ENCODE results near the gene PRRG4. TPM values are rescaled to one million over a fixed set of nuclear protein-coding genes. Genes with fewer than 3 reads are reported as not detected.

Gene PRRG4
- total RNA-seq, 4 donors from 2014 or later, result 31.7 to 60.1 (median 45.1) TPM

DNA sequence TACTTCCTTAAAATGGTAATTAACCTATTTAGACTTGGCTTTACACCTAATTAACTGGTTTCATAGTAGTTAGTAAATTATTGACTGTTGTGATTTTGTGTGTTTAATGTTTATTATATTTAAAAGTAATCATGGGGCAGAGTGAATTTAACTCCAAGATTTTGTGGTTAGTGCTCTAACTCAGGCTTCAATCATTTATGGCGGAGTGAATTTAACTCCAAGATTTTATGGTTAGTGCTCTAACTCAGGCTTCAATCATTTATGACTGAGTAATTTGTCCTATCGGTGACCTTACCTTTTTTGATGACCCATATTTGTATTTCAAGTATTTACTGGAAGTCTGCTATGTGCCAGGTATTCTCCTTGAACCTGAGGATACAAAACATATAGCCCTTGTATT lies 7.2 kb downstream of the PRRG4 start:
- no peak overlapping the region for H3K27ac ChIP-seq
- peaks cover 0 to 3% (median 0%) of the 10 kb centered on the region in 4 donors for H3K27me3 ChIP-seq
- no peaks in the 10 kb centered on the region for H3K9me3 ChIP-seq
- TF ChIP-seq, protein P1, sequence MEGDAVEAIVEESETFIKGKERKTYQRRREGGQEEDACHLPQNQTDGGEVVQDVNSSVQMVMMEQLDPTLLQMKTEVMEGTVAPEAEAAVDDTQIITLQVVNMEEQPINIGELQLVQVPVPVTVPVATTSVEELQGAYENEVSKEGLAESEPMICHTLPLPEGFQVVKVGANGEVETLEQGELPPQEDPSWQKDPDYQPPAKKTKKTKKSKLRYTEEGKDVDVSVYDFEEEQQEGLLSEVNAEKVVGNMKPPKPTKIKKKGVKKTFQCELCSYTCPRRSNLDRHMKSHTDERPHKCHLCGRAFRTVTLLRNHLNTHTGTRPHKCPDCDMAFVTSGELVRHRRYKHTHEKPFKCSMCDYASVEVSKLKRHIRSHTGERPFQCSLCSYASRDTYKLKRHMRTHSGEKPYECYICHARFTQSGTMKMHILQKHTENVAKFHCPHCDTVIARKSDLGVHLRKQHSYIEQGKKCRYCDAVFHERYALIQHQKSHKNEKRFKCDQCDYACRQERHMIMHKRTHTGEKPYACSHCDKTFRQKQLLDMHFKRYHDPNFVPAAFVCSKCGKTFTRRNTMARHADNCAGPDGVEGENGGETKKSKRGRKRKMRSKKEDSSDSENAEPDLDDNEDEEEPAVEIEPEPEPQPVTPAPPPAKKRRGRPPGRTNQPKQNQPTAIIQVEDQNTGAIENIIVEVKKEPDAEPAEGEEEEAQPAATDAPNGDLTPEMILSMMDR (IDR thresholded peaks at IDR 0.05), result no peak
- TF ChIP-seq POLR2A (IDR thresholded peaks at IDR 0.05), result no peak
- intact Hi-C loops (cut with DNase I), result no loop called here
- H3K4me3 ChIP-seq, result no peak overlapping the region
- DNase-seq, result no peak
- H3K36me3 ChIP-seq, result peaks cover 0 to 63% (median 0%) of the 10 kb centered on the region in 3 donors
- WGBS, 2 donors, result 67 to 89% methylated on average over 2 of the region's 2 CpGs
- H3K4me1 ChIP-seq, result peaks cover 0 to 67% (median 11%) of the 10 kb centered on the region in 3 donors

DNA sequence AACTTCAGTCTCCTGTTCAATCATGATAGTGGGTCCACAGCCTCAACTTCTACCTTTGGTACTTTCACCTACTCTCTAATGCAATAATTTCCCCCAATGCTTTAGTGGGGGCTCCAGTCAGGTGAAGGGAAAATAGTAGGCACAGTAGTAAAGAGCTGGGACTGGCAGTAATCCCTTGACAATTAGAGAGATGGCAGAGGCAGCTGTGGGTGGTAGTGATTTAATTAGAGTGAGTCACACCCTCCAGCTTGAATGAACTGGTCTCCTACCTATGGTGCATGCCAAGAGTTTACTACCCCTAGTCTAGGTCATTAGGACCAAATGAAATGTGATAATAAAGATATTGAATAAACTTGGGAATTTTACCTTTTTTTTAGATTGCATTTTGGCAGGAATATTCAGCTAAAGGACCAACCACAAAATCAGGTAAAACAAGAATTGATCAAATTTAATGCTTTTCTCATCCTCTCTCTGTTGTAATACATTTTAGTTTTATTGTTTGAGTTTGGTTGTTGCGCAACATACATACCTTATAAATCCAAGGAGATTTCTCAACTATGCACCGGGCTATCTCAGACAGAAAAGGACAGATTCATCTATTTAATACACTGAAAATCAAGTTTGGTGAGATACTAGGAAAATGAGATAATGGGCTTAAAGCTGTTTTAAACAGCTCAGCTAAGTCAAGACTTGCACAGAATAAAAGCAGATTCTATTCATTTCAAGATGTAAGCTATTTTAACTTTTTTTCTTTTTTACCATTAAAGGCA lies 9.0 kb downstream of the PRRG4 start:
- intact Hi-C loops (cut with DNase I), result no loop called here
- Histone ChIP-seq H3K36me3 (peaks cover 0 to 67% (median 0%) of the 10 kb centered on the region in 3 donors), H3K27me3 (no peaks in the 10 kb centered on the region), H3K9me3 (no peaks in the 10 kb centered on the region), H3K4me3 (no peak overlapping the region), H3K4me1 (peaks cover 0 to 50% (median 11%) of the 10 kb centered on the region in 3 donors), H3K27ac (peak overlapping the region in 3 of 4 donors; percentile 29 to 73 (median 72))
- WGBS, 2 donors, result 31 to 47% methylated on average over 2 of the region's 2 CpGs
- no peak for DNase-seq
- TF ChIP-seq, protein P1 (IDR thresholded peaks at IDR 0.05), result no peak
- TF ChIP-seq POLR2A (IDR thresholded peaks at IDR 0.05), result no peak

DNA sequence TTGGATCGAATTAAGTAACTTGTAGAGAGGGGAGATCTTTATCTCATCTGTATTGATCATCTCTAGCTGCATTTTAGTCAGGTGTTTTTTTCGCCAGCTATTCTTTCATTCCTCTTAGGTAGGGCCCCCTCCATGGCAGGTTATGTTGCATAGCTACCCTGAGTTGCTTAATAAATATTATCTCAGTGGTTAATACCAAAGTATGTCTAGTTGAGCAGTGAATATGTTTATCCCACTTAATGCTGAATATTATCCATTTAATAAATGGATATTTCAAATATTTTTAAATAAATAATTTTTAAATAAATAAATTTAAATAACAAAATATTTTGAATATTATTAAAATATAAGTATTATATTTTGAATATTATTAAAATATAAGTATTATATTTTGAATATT lies 9.6 kb downstream of the PRRG4 start:
- Histone ChIP-seq H3K4me3 (no peak overlapping the region), H3K4me1 (peaks cover 0 to 50% (median 11%) of the 10 kb centered on the region in 3 donors), H3K36me3 (peaks cover 0 to 67% (median 0%) of the 10 kb centered on the region in 3 donors), H3K27ac (peak overlapping the region in 2 of 4 donors; percentile 22 to 73), H3K27me3 (no peaks in the 10 kb centered on the region), H3K9me3 (no peaks in the 10 kb centered on the region)
- WGBS, 2 donors, result 46 to 49% methylated on average over 2 of the region's 2 CpGs
- no peak for TF ChIP-seq POLR2A (IDR thresholded peaks at IDR 0.05)
- TF ChIP-seq, protein P1 (IDR thresholded peaks at IDR 0.05), result no peak
- intact Hi-C loops (cut with DNase I), result no loop called here
- DNase-seq, result no peak

DNA sequence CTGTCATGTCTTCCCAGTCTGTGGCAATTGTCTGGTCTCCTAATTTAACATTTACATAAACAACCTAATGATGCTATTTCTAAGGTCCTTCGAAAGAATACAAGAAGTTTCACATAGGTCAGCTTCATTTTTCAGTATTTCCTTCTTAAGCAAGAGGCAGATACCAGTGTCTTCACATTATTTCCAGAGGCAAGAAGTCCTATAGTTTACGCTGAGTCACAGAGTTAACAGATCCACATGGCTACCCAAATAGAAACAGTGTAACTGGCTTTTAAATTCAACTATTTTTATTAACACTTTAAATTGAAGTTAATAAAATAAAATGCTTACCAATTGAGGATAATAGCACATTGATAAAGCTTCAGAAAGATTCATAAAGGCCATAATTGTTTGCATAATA lies 10.9 kb downstream of the PRRG4 start:
- no peak overlapping the region for H3K27ac ChIP-seq
- intact Hi-C loops (cut with DNase I), result no loop called here
- WGBS, 2 donors, result 80 to 96% methylated on average over 2 of the region's 2 CpGs
- peaks cover 0 to 65% (median 0%) of the 10 kb centered on the region in 3 donors for H3K36me3 ChIP-seq
- no peak for DNase-seq
- no peak overlapping the region for H3K4me3 ChIP-seq
- TF ChIP-seq POLR2A (IDR thresholded peaks at IDR 0.05), result no peak
- TF ChIP-seq, protein P1 (IDR thresholded peaks at IDR 0.05), result no peak
- H3K9me3 ChIP-seq, result no peaks in the 10 kb centered on the region
- no peaks in the 10 kb centered on the region for H3K27me3 ChIP-seq
- peaks cover 0 to 44% (median 11%) of the 10 kb centered on the region in 3 donors for H3K4me1 ChIP-seq

DNA sequence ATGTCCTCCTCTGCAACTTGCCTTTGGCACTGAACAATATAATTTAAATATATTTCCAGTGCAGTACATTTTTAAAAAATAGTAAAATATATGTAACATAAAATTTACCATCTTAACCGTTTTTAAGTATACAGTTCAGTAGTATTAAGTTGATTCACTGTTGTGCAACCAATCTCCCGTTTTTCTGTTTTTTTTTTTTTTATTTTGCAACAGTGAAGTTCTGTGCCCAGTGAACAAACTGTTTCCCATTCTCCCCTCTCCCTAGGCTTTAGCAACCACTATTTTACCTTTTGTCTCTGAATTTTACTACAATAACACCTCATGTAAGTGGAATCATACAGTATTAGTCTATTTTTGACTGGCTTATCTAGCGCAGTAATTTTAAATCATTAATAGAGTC lies 13.8 kb downstream of the PRRG4 start:
- DNase-seq, result no peak
- intact Hi-C loops (cut with DNase I), result no loop called here
- H3K4me1 ChIP-seq, result peaks cover 0 to 17% (median 0%) of the 10 kb centered on the region in 3 donors
- no peaks in the 10 kb centered on the region for H3K27me3 ChIP-seq
- H3K27ac ChIP-seq, result no peak overlapping the region
- peaks cover 0 to 80% (median 0%) of the 10 kb centered on the region in 3 donors for H3K36me3 ChIP-seq
- H3K4me3 ChIP-seq, result no peak overlapping the region
- TF ChIP-seq, protein P1 (IDR thresholded peaks at IDR 0.05), result no peak
- TF ChIP-seq POLR2A (IDR thresholded peaks at IDR 0.05), result no peak
- WGBS, 2 donors, result 61 to 75% methylated on average over 3 of the region's 3 CpGs
- H3K9me3 ChIP-seq, result no peaks in the 10 kb centered on the region
